GM19025 (cell line): Measurements from ENCODE around the gene DNAAF5.

Source experiments
- ATAC-seq: cut with Tn5 transposase; IDR thresholded peaks from one replicate; pipeline ENCODE4 v1.9.1; 2021; ENCODE audit warnings: mild to moderate bottlenecking, low read depth, moderate library complexity; ENCODE audit not compliant: unreplicated experiment

The DNAAF5 gene

DNA sequence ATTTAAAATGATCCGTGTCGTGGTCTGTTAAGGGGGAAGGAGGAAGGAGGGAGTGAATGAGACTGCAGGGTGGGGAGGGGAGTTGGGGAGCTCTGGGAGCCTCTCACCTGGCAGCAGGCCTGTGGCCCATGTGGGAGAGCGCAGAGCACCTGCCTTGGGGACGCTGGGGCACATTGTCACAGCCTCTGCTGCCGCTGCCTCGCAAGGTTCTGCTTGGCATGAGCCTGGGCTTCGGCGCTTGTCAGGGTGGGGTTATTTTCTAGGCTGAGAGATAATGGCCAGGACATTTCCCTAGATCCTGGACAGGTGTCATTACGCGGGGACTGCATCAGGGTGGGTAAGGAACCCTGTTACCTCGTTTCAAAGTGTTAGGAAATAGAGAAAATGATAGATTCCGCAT is 103.6 kb downstream of the DNAAF5 start:
- no peak for ATAC-seq

- ATAC-seq: peak; percentile 59
These were observed 105.2 kb downstream of the DNAAF5 start for GRCh38 chr7:831596-832166.

DNA sequence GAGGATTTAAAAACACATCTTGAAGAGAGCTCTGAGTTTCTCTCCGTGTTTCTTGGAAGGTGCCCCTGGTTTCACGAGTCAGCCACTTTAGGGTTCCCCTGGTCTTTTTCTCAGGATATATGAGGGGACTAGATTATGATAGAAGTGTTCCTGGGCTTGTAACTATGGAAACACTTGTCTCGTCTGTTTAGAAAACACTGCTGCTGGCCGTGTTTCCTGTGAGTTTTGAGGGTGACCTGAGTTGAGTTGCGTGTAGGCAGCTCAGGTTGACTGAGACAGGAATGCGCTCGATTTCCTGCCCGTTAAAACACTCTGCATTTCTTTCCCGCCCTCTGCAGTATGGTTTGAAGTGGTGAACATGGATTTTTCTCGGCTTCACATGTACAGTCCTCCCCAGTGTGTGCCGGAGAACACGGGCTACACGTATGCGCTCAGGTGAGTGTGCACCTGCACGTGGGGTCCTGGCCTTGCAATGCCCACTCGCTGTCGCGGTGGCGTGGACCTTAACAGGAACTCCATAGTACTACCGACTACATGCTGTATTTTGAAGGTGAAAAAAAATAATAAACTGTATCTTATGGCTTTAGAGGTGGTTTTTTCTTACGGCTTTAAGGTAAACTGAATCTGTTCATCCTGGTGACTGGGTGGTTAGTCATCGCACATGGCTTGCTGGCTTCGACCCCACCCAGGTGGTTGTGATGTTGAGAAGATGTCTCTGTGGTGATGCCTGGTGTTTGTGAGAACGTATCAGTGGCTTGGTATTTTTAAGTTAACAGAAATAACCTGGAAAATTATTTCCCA is 105.9 kb downstream of the DNAAF5 start, which contains the start of gene SUN1:
Gene SUN1, plus strand, starts transcription at position 310 of the 801 bp plus-strand sequence. Its CDS starts 49 bp downstream, at position 359.
- peak; percentile 40 for ATAC-seq

- no peak for ATAC-seq
These were observed 106.5 kb downstream of the DNAAF5 start for GRCh38 chr7:832968-833424.

DNA sequence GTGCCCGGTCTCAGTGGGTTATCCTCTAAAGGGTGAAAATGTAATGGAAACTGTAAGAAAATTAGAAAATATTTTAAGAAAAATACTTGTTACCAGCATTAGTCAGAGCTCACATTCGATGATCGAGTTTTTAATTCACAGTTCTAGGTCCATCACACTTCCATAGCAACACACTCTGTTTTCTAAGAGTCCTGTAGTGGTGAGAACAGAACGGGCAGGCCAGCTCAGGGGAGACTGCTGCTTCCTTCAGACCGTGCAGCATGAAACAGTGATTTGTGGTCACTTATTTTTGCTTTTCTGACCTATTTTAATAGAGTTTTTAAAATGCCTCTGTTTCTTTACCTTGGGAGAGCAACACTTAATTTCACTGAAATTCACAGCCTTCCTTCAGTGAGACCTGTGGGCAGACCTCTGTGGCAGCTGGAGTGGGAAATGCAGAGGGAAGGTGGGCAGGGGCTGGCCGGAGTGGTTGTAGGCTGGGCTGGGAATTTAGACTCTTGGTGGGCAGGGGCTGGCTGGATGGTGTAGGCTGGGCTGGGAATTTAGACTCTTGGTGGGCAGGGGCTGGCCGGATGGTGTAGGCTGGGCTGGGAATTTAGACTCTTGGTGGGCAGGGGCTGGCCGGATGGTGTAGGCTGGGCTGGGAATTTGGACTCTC is 107.2 kb downstream of the DNAAF5 start:
- no peak for ATAC-seq

GRCh38 chr7:834277-834676 is 107.8 kb downstream of the DNAAF5 start:
- ATAC-seq: no peak

DNA sequence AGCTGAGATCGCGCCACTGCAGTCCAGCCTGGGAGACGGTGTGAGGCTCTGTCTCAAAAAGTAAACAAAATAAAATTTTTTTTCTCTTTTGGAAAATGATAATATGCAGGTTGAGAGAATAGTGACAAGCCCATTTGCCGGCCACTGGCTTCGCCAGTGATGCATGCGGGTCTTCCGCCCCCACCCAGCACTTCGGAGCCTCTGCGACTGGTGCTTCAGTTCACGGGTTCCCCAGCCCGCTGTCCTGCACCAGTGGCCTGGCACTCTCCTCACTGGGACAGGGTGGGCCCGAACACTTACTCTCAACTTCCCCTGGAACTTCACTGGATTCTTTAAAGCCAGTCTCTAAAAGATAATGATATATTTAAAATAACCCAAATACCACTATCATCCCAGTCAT is 108.5 kb downstream of the DNAAF5 start:
- no peak for ATAC-seq

- ATAC-seq: no peak
These were observed 109.2 kb downstream of the DNAAF5 start for GRCh38 chr7:835485-836401.
